Measurements from ENCODE around the gene ADAR.
A peak's percentile ranks its signal among the peaks of the same experiment; 100 is the strongest.

Gene ADAR

GRCh38 chr1:154557248-154557938, 50.6 kb downstream of the ADAR start:
- no peak for DNase-seq

- no peak for DNase-seq
Observed at GRCh38 chr1:154556422-154556821, 51.6 kb downstream of the ADAR start.

- no peak for DNase-seq
Observed at GRCh38 chr1:154553056-154554030, 54.6 kb downstream of the ADAR start.

- no peak for DNase-seq
Observed at GRCh38 chr1:154552036-154552435, 56.0 kb downstream of the ADAR start.

GRCh38 chr1:154551474-154551873, 56.5 kb downstream of the ADAR start:
- DNase-seq, result no peak

GRCh38 chr1:154550657-154551056, 57.3 kb downstream of the ADAR start:
- DNase-seq, result no peak

- no peak for DNase-seq
Observed at GRCh38 chr1:154550070-154550469, 57.9 kb downstream of the ADAR start.

- no peak for DNase-seq
Observed at GRCh38 chr1:154549202-154549770, 58.7 kb downstream of the ADAR start.

- DNase-seq, result no peak
Observed at GRCh38 chr1:154548028-154548427, 60.0 kb downstream of the ADAR start.

- no peak for DNase-seq
Observed at GRCh38 chr1:154547105-154547732, 60.8 kb downstream of the ADAR start.

- peak; percentile 72 for DNase-seq
Observed at GRCh38 chr1:154546264-154547063, 61.5 kb downstream of the ADAR start.

- no peak for DNase-seq
Observed at GRCh38 chr1:154541231-154541630, 66.8 kb downstream of the ADAR start.

- no peak for DNase-seq
Observed at GRCh38 chr1:154539486-154540483, 68.2 kb downstream of the ADAR start.

GRCh38 chr1:154536570-154536969, 71.4 kb downstream of the ADAR start:
- no peak for DNase-seq

- no peak for DNase-seq
Observed at GRCh38 chr1:154533952-154534844, 73.8 kb downstream of the ADAR start.

All from activated CD4-positive, alpha-beta T cell treated with anti-CD3 and anti-CD28 coated beads, Interleukin-2, Interleukin-6, amounts not matched to agents 100 ng/mL and 50 ng/mL, durations not matched to agents 16 hours and 8 hours (primary cell).